LHCN-M2 (cell line): ENCODE results near the gene HYAL2. TPM values are rescaled to one million over a fixed set of nuclear protein-coding genes. Genes with fewer than 3 reads are reported as not detected.

Experiments
- DNase-seq: peaks from one replicate; pipeline ENCODE4 v3.0.0-alpha.2; 2012; ENCODE audit warnings: low read depth
- total RNA-seq: library from RNA; depleted of rRNA; stranded (reverse); fragments of >200 nt; gene quantifications from 2 replicates; pipeline ENCODE4 v1.2.3, GENCODE V29; 2014; rRNA removed

Gene HYAL2
- total RNA-seq, 1 experiment from 2014 or later = 106 TPM

GRCh38 chr3:50271314-50271936 is 51.1 kb downstream of the HYAL2 start:
- DNase-seq = no peak

GRCh38 chr3:50270422-50271224 is 51.9 kb downstream of the HYAL2 start:
- peak; percentile 46 for DNase-seq

- DNase-seq = peak; percentile 51
Observed at GRCh38 chr3:50269977-50270413, 52.5 kb downstream of the HYAL2 start.

GRCh38 chr3:50269460-50269859 is 53.1 kb downstream of the HYAL2 start:
- DNase-seq = no peak

- DNase-seq = no peak
Observed at GRCh38 chr3:50268703-50269451, 53.7 kb downstream of the HYAL2 start, which contains the start of gene SEMA3B. Gene SEMA3B, plus strand, starts transcription at chr3:50269147. Its CDS starts 94 bp downstream, at chr3:50269241.

- no peak for DNase-seq
Observed at GRCh38 chr3:50268276-50268675, 54.3 kb downstream of the HYAL2 start.

Other genes starting within 250 kb of the HYAL2 start
- gene RBM5, start 233.8 kb downstream of the HYAL2 start, total RNA-seq = 97.8 and 100 TPM in 2 replicates
- 0.17 and 0.83 TPM in 2 replicates for gene SEMA3F, start 167.4 kb downstream of the HYAL2 start, total RNA-seq
- gene GNAT1, start 131.1 kb downstream of the HYAL2 start, total RNA-seq = not detected in 2 replicates
- 1.1 TPM in 1 of 2 replicates, not detected in the other for gene SLC38A3, start 117.5 kb downstream of the HYAL2 start, total RNA-seq
- 297 and 323 TPM in 2 replicates for gene GNAI2, start 86.5 kb downstream of the HYAL2 start, total RNA-seq
- 2.1 and 4.1 TPM in 2 replicates for gene SEMA3B, start 53.6 kb downstream of the HYAL2 start, total RNA-seq
- gene LSMEM2, start 43.7 kb downstream of the HYAL2 start, total RNA-seq = not detected in 2 replicates
- 127 and 129 TPM in 2 replicates for gene IFRD2, start 30.3 kb downstream of the HYAL2 start, total RNA-seq
- gene HYAL3, start 23.3 kb downstream of the HYAL2 start, total RNA-seq = 4.2 and 6.9 TPM in 2 replicates
- 12.7 and 15.1 TPM in 2 replicates for gene NAA80, start 23.3 kb downstream of the HYAL2 start, total RNA-seq
- 0.23 and 0.32 TPM in 2 replicates for gene HYAL1, start 19.2 kb downstream of the HYAL2 start, total RNA-seq
- 23.7 and 37.8 TPM in 2 replicates for gene TUSC2, start 5.5 kb upstream of the HYAL2 start, total RNA-seq
- gene RASSF1, start 18.1 kb upstream of the HYAL2 start, total RNA-seq = 26.3 and 32.4 TPM in 2 replicates
- 1.3 and 1.9 TPM in 2 replicates for gene ZMYND10, start 23.0 kb upstream of the HYAL2 start, total RNA-seq
- gene NPRL2, start 28.0 kb upstream of the HYAL2 start, total RNA-seq = 23.9 and 27.8 TPM in 2 replicates
- 37.9 and 42.3 TPM in 2 replicates for gene CYB561D2, start 28.1 kb upstream of the HYAL2 start, total RNA-seq
- gene TMEM115, start 36.8 kb upstream of the HYAL2 start, total RNA-seq = 67.8 and 76.5 TPM in 2 replicates
- not detected in 2 replicates for gene CACNA2D2, start 180.9 kb upstream of the HYAL2 start, total RNA-seq
- 15.1 and 18.7 TPM in 2 replicates for gene C3orf18, start 245.0 kb upstream of the HYAL2 start, total RNA-seq
- 10.5 and 11.4 TPM in 2 replicates for gene HEMK1, start 246.8 kb upstream of the HYAL2 start, total RNA-seq